H9 (cell line): ENCODE results near the gene LRRC15. TPM values are rescaled to one million over a fixed set of nuclear protein-coding genes. Genes with fewer than 3 reads are reported as not detected.

Source experiments
- DNase-seq: peaks from one replicate; pipeline ENCODE4 v3.0.0-alpha.2; 2017
- H2AFZ ChIP-seq: one replicate; pipeline ENCODE4 v1.6.1; 2013; ENCODE audit warnings: mild to moderate bottlenecking, low read length, control low read depth, moderate library complexity
- H2AK5ac ChIP-seq: 2 replicates; pipeline ENCODE4 v1.6.1; 2013; ENCODE audit warnings: low read length, control low read depth, mixed read lengths; ENCODE audit not compliant: insufficient read length
- H2BK120ac ChIP-seq: one replicate; pipeline ENCODE4 v1.6.1; 2013; ENCODE audit warnings: low read depth, mild to moderate bottlenecking, low read length, control low read depth, inconsistent platforms; ENCODE audit not compliant: poor library complexity, severe bottlenecking
- H2BK12ac ChIP-seq: 2 replicates; pipeline ENCODE4 v1.6.1; 2013; ENCODE audit warnings: low read length, control low read depth, mixed read lengths, low read depth; ENCODE audit not compliant: insufficient read length
- H2BK15ac ChIP-seq: 2 replicates; pipeline ENCODE4 v1.6.1; 2013; ENCODE audit warnings: low read depth, low read length, control low read depth
- H2BK20ac ChIP-seq: one replicate; pipeline ENCODE4 v1.6.1; 2013; ENCODE audit warnings: low read depth, mild to moderate bottlenecking, low read length, control low read depth, inconsistent platforms; ENCODE audit not compliant: poor library complexity, severe bottlenecking
- H2BK5ac ChIP-seq: 2 replicates; pipeline ENCODE4 v1.6.1; 2013; ENCODE audit warnings: low read length, control low read depth, mixed read lengths; ENCODE audit not compliant: insufficient read length
- H3K14ac ChIP-seq: 2 replicates; pipeline ENCODE4 v1.6.1; 2013; ENCODE audit warnings: low read length, control low read depth; ENCODE audit not compliant: insufficient read depth
- H3K18ac ChIP-seq: 2 replicates; pipeline ENCODE4 v1.6.1; 2013; ENCODE audit warnings: low read depth, mild to moderate bottlenecking, mixed read lengths, low read length, control low read depth; ENCODE audit not compliant: insufficient read length
- H3K23ac ChIP-seq: 2 replicates; pipeline ENCODE4 v1.6.1; 2013; ENCODE audit warnings: low read length, control low read depth, mixed read lengths, low read depth; ENCODE audit not compliant: insufficient read length
- H3K23me2 ChIP-seq: 2 replicates; pipeline ENCODE4 v1.6.1; 2013; ENCODE audit warnings: low read depth, mild to moderate bottlenecking, mixed read lengths, low read length, control low read depth; ENCODE audit not compliant: insufficient read length, poor library complexity, severe bottlenecking
- H3K27ac ChIP-seq: 2 replicates; pipeline ENCODE4 v1.5.1; 2013; ENCODE audit warnings: low read length, control low read depth, mixed read lengths, low read depth; ENCODE audit not compliant: insufficient read length
- H3K27me3 ChIP-seq: 2 replicates; pipeline ENCODE4 v1.6.1; 2013; ENCODE audit warnings: low read length, control low read depth, inconsistent platforms; ENCODE audit not compliant: insufficient read depth
- H3K4ac ChIP-seq: 2 replicates; pipeline ENCODE4 v1.6.1; 2013; ENCODE audit warnings: low read depth, mild to moderate bottlenecking, control low read depth, inconsistent platforms, low read length, moderate library complexity
- H3K4me1 ChIP-seq: 2 replicates; pipeline ENCODE4 v1.6.1; 2013; ENCODE audit warnings: low read length, control low read depth, inconsistent platforms; ENCODE audit not compliant: insufficient read depth
- H3K4me2 ChIP-seq: 2 replicates; pipeline ENCODE4 v1.6.1; 2013; ENCODE audit warnings: low read length, control low read depth, mixed read lengths; ENCODE audit not compliant: insufficient read length, insufficient read depth
- H3K56ac ChIP-seq: 2 replicates; pipeline ENCODE4 v1.6.1; 2013; ENCODE audit warnings: low read depth, mild to moderate bottlenecking, mixed read lengths, low read length, control low read depth; ENCODE audit not compliant: insufficient read length
- H3K79me1 ChIP-seq: 2 replicates; pipeline ENCODE4 v1.6.1; 2013; ENCODE audit warnings: low read depth, mild to moderate bottlenecking, moderate library complexity, low read length, control low read depth, inconsistent platforms; ENCODE audit not compliant: insufficient read depth, poor library complexity, severe bottlenecking
- H3K79me2 ChIP-seq: 2 replicates; pipeline ENCODE4 v1.6.1; 2013; ENCODE audit warnings: low read length, control low read depth, inconsistent platforms; ENCODE audit not compliant: insufficient read depth
- H3K9ac ChIP-seq: 2 replicates; pipeline ENCODE4 v1.6.1; 2013; ENCODE audit warnings: low read length, control low read depth, mixed read lengths; ENCODE audit not compliant: insufficient read length; ENCODE audit errors: extremely low read depth
- H3K9me3 ChIP-seq: one replicate; pipeline ENCODE4 v1.6.1; 2013; ENCODE audit warnings: low read depth, low read length, inconsistent platforms; ENCODE audit not compliant: control insufficient read depth
- H3T11ph ChIP-seq: one replicate; pipeline ENCODE4 v1.6.1; 2013; ENCODE audit warnings: mild to moderate bottlenecking, low read length, control low read depth, inconsistent platforms
- H4K20me1 ChIP-seq: one replicate; pipeline ENCODE4 v1.6.1; 2013; ENCODE audit not compliant: control insufficient read depth, insufficient read length, insufficient read depth
- H4K5ac ChIP-seq: 2 replicates; pipeline ENCODE4 v1.6.1; 2013; ENCODE audit warnings: low read depth, mild to moderate bottlenecking, mixed read lengths, low read length, control low read depth; ENCODE audit not compliant: insufficient read length
- H4K8ac ChIP-seq: replicated peaks from 2 replicates; pipeline ENCODE4 v1.6.1; 2013; ENCODE audit warnings: low read length, control low read depth, mixed read lengths, low read depth; ENCODE audit not compliant: insufficient read length
- H4K91ac ChIP-seq: 2 replicates; pipeline ENCODE4 v1.6.1; 2013; ENCODE audit warnings: low read depth, mild to moderate bottlenecking, moderate library complexity, mixed read lengths, low read length, control low read depth; ENCODE audit not compliant: insufficient read length
- H3K27ac Mint-ChIP-seq, 3 experiments: 2 replicates in 2 of 3; 3 replicates in 1 of 3; pipeline ENCODE4 v1.8.0; 2020 to 2021; ENCODE audit warnings: mixed read lengths in 3 of 3, mild to moderate bottlenecking in 1 of 3, moderate library complexity in 1 of 3
- H3K27me3 Mint-ChIP-seq: 2 replicates; pipeline ENCODE4 v1.8.0; 2021; ENCODE audit warnings: low read depth, mild to moderate bottlenecking, moderate library complexity, mixed read lengths
- H3K36me3 Mint-ChIP-seq, 3 experiments: 2 replicates in 2 of 3; 3 replicates in 1 of 3; pipeline ENCODE4 v1.8.0; 2020 to 2021; ENCODE audit warnings: low read depth in 3 of 3, mixed read lengths in 3 of 3; ENCODE audit not compliant: insufficient read depth in 1 of 3
- H3K4me1 Mint-ChIP-seq, 2 experiments: 2 replicates each; pipeline ENCODE4 v1.8.0; 2020; ENCODE audit warnings: mixed read lengths in 2 of 2
- H3K4me3 Mint-ChIP-seq, 2 experiments: 2 replicates in 1 of 2; 3 replicates in 1 of 2; pipeline ENCODE4 v1.8.0; 2020 to 2021; ENCODE audit warnings: mild to moderate bottlenecking in 2 of 2, mixed read lengths in 2 of 2, moderate library complexity in 1 of 2
- H3K9me3 Mint-ChIP-seq, 2 experiments: 2 replicates in 1 of 2; 3 replicates in 1 of 2; pipeline ENCODE4 v1.8.0; 2020; ENCODE audit warnings: mild to moderate bottlenecking in 2 of 2, mixed read lengths in 2 of 2, moderate library complexity in 1 of 2
- WGBS: extraction: QIAGEN DNeasy Blood & Tissue Kit; methylation state at CpG from one replicate; pipeline ENCODE4 v1.1.7; 2013; ENCODE audit warnings: missing lambda C conversion rate, low lambda C conversion rate, mixed read lengths; ENCODE audit not compliant: insufficient read length; ENCODE audit errors: extremely low coverage; 5-methylcytosine and 5-hydroxymethylcytosine counted together
- total RNA-seq: library from RNA; stranded (reverse); gene quantifications from 2 replicates; pipeline ENCODE4 v1.2.1, GENCODE V29; 2021
- TF ChIP-seq, protein P1 (sequence below): fragments of 200-600 bp; sonication (generic); conservative IDR thresholded peaks from 3 replicates; pipeline ENCODE4 v1.8.0; 2021; ENCODE audit warnings: antibody characterized with exemption, mild to moderate bottlenecking

LRRC15 gene
- total RNA-seq, 1 experiment from 2014 or later: 0.07 TPM

- no peak overlapping the region for H2BK120ac ChIP-seq
- no peak overlapping the region for H3K23ac ChIP-seq
- no peak overlapping the region for H2BK12ac ChIP-seq
- H3K9ac ChIP-seq: no peak overlapping the region
- H3K18ac ChIP-seq: no peak overlapping the region
- Mint-ChIP-seq H3K36me3 (no peaks in the 10 kb centered on the region), H3K27me3 (peaks cover 34% of the 10 kb centered on the region), H3K9me3 (no peaks in the 10 kb centered on the region), H3K27ac (no peak overlapping the region), H3K4me1 (peaks cover 53 to 58% of the 10 kb centered on the region in 2 experiments), H3K4me3 (no peak overlapping the region)
- H2BK20ac ChIP-seq: no peak overlapping the region
- H3K9me3 ChIP-seq: no peaks in the 10 kb centered on the region
- no peaks in the 10 kb centered on the region for H3K79me2 ChIP-seq
- H4K20me1 ChIP-seq: no peaks in the 10 kb centered on the region
- no peak overlapping the region for H3K27ac ChIP-seq
- no peak overlapping the region for H3T11ph ChIP-seq
- H3K4me2 ChIP-seq: no peak overlapping the region
- no peak for DNase-seq
- no peak overlapping the region for H2AK5ac ChIP-seq
- no peak overlapping the region for H2BK5ac ChIP-seq
- H4K5ac ChIP-seq: no peak overlapping the region
- no peaks in the 10 kb centered on the region; the same call in none of the 2 replicates for H3K4me1 ChIP-seq
- no peak overlapping the region for H4K91ac ChIP-seq
- no CpG with 5 or more reads among the region's 8 CpGs for WGBS
- H3K23me2 ChIP-seq: no peaks in the 10 kb centered on the region
- H2BK15ac ChIP-seq: no peak overlapping the region
- no peak overlapping the region for H3K56ac ChIP-seq
- H4K8ac ChIP-seq: no peak overlapping the region
- no peak overlapping the region for H2AFZ ChIP-seq
- TF ChIP-seq, protein P1, sequence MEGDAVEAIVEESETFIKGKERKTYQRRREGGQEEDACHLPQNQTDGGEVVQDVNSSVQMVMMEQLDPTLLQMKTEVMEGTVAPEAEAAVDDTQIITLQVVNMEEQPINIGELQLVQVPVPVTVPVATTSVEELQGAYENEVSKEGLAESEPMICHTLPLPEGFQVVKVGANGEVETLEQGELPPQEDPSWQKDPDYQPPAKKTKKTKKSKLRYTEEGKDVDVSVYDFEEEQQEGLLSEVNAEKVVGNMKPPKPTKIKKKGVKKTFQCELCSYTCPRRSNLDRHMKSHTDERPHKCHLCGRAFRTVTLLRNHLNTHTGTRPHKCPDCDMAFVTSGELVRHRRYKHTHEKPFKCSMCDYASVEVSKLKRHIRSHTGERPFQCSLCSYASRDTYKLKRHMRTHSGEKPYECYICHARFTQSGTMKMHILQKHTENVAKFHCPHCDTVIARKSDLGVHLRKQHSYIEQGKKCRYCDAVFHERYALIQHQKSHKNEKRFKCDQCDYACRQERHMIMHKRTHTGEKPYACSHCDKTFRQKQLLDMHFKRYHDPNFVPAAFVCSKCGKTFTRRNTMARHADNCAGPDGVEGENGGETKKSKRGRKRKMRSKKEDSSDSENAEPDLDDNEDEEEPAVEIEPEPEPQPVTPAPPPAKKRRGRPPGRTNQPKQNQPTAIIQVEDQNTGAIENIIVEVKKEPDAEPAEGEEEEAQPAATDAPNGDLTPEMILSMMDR: no peak
- no peak overlapping the region for H3K14ac ChIP-seq
- H3K4ac ChIP-seq: no peak overlapping the region
- H3K27me3 ChIP-seq: no peaks in the 10 kb centered on the region
- no peaks in the 10 kb centered on the region for H3K79me1 ChIP-seq
These were observed 61.7 kb downstream of the LRRC15 start for GRCh38 chr3:194307849-194308248.
